HG02943 (cell line): Measurements from ENCODE around the gene ATG2A.

Source experiments
- ATAC-seq: cut with Tn5 transposase; IDR thresholded peaks from one replicate; pipeline ENCODE4 v1.9.1; 2021; ENCODE audit warnings: mild to moderate bottlenecking, low read depth, moderate library complexity; ENCODE audit not compliant: unreplicated experiment

The ATG2A gene

DNA sequence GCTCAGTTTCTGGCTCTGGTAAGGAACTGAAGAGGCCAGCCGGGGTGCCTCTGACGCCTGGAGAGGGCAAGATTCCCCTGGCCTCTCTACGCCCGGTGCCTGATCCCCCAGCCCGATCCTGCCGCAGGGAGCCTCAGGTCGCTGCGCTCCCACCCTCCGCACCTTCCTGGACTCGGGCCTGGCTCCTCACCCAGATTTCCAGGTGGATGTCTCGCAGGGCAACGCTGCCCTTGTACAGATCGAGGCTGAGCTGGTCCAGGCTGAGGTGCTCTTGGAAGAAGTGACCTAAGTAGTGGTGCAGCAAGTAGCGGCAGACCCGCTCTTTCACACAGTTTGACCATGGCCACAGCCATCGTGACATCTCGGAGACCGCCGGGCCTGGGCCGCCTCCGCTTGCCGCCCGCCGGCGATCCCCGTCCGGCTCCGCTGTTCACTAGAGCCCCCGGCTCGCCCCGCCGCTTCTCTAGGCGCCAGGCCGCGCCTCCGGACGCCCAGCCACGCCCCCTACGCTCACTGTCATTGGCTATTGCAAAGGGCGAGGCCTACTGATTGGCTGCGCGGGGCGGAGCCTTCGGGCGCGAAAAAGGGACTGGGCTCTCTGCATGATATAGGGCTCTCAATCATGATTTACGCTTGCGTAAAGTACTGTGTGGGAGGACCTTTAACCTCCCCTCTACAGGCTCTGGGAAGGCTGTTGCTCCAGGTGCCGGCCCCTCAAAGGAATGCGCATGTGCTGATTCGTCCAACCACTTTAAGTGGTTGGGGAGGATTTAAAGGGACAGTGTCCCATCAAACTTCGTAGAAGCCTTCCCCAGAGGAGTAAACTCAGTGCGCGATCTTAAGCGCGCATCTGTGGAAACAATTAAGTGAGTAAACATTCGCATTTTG lies at the start of gene ATG2A:
TSS of gene ATG2A (minus strand) at position 435 of the 888 bp plus-strand sequence. CDS start at position 361, 74 bp downstream.
- peak; percentile 92 for ATAC-seq

DNA sequence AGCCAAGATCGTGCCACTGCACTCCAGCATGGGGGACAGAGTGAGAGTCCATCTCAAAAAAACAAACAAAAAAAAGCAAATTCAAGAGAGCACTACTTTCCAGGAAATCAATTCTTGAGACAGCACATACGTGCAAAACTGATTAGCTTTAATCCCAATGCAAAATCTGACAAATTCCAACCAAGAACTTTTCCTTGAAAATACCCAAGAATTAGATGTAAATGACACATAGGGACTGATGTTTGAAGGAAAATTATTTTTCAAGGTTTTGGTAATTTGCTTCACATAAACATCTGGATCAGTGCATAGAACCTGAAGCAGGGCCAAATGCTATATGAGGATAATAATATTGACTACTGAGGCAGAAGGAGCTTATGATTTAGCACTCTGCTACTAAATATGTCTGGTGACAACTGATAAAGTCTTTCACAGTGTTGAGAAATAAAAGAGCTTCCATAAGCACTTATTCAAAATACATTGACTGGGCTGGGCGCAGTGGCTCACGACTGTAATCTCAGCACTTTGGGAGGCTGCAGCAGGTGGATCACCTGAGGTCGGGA lies 46.1 kb upstream of the ATG2A start:
- ATAC-seq = no peak

DNA sequence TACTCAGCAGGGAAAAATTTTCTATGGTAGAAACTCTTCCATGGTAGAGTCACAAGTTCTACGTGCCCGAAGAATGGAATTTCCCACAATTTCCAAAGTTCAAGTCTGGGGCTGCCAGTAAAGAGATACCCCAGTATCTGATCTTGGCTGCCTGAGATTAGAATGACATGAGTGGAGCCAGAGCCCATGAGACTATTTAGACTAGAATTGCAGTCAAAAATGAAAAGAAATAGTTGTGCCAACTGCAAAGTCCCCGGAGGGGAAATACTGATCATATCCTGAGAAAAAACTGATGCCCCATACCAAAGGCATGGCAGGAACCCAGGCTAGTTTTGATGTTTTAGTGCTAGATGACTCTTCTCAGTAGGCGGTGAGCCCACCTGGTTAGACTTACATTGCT lies 43.7 kb upstream of the ATG2A start:
- no peak for ATAC-seq

DNA sequence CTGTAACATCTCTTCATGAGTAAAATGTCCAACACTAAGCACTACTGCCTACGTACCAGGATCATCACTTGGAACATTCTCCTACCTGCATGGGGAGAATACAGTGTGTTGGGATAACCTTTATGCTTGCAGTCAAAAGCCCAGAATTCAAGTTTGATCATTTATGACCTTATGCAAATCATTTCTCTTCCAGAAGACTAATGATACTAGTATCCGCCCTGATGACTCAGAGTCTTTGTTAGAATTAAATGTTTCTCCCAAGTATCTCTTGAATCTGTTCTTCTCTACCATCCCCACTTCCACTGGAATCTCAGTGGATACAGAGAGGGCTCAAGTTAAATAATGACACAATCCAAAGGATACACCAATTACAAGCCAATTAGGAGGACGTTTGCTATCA lies 42.5 kb upstream of the ATG2A start:
- ATAC-seq = no peak

DNA sequence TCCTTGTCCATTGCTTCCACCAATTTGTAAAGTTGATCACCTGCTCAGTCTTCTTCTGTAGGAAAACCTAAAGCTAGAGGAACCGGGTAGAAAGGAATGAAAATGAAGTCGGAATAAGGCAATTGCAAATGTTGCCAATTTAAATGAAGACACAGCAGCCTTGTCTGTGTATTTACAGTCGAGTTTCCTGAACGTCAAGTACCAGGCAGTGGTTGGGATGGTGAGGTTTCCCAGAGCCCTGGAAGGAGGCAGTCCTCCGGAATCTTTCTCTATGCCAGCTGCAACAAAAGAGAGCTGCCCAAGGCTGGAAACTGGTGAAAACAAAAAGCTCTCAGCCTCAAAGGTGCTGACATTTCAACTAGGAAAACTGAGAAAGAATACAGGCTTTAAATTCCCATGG lies 37.2 kb upstream of the ATG2A start:
- no peak for ATAC-seq

DNA sequence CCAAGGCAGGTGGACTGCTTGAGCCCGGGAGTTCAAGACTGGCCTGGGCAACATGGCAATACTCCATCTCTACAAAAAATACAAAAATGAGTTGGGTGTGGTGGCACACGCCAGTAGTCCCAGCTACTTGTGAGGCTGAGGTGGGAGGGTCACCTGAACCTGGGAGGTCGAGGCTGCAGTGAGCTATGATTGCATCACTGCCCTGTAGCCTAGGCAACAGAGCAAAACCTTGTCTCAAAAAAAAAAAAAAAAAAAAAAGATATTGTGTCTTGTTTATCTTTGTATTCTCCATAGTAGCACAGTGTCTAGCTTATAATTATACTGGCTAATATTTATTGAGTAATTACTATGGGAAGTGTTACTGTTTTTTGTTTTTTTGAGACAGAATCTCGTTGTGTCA lies 34.5 kb upstream of the ATG2A start:
- ATAC-seq = no peak

DNA sequence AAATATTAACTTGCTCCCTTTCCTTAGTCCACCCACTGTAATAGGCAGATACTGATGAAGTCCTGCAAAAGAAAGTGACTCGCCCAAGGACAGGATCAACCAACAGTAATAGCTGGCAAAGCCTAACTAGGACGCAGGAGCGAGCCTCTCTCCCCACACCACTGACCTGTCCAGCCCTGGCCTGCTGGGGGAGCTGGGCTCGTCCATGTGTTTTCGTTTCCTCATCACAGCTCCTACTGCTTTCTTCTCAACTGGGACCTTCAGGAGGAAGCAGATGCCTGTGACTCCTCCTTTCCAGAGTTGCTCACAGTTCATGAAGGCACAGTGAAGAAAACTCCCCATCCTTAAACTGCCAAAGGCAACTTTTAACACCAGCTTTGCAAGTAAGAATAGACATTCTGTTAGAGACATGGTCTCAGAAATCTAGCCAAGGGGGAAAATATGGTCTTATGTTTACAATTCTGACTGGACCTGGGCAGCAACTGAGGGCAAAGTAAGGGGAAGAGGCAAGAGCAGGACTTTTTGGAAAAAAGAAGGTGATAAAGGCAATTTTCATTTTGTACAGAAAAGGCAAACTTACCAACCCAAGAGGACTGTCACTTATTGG lies 30.3 kb upstream of the ATG2A start:
- ATAC-seq = no peak

DNA sequence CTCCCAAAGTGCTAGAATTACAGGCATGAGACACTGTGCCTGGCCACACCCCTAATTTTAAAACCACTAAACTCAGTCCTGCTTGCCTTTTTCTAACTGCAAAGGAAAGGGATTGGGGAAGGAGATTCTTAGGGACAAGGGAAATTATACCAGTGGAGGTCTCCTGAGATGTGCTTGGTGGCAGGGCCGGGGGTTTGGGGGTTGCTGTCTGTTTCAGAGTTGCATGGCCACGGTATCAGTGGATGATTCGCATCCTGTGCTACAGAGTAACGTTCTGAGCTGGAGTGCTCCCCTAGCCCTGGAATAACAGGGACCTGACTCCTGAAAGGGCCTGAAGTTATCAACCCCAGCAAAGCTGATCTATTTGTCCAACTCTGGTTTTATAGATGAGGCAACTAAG lies 19.5 kb upstream of the ATG2A start:
- no peak for ATAC-seq

DNA sequence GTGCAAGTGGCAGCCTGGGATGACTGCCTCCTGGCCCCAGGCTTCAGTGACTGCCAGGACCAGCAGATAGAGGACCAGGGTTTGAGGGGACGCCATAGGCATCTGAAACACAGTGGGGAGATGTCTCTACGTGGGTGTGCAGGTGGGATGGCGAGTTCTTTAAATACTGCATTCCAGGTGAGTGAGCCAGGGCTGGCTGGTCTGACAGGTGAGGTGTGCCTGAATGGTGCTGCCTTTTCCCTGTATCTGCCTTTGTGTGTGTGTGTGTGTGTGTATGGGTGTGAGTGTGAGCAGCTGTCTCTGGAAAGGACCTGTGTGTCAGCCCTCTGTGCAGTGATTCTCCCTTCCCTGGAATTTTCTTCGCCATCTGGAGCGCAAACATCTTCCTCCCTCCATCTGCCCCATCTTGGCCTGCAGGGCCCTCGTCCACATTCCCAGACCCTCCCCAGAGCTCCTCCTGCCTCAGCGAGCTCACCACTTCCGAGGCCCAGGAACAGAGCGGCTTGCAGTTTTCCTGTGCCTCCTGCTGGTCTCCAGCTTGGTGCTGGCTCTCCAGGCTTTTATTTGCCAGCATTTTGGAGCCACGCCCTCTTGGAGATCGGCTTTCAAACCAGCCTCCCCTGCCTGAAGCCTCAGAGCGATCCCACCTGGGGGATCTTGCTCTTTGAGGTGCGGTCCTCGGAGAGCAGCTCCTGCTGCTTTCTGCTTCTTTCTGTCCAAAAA lies 18.5 kb upstream of the ATG2A start, which contains the start of gene GPHA2:
TSS of gene GPHA2 (minus strand) at position 535 of the 723 bp plus-strand sequence. CDS start at position 102, 433 bp downstream.
- ATAC-seq = no peak

DNA sequence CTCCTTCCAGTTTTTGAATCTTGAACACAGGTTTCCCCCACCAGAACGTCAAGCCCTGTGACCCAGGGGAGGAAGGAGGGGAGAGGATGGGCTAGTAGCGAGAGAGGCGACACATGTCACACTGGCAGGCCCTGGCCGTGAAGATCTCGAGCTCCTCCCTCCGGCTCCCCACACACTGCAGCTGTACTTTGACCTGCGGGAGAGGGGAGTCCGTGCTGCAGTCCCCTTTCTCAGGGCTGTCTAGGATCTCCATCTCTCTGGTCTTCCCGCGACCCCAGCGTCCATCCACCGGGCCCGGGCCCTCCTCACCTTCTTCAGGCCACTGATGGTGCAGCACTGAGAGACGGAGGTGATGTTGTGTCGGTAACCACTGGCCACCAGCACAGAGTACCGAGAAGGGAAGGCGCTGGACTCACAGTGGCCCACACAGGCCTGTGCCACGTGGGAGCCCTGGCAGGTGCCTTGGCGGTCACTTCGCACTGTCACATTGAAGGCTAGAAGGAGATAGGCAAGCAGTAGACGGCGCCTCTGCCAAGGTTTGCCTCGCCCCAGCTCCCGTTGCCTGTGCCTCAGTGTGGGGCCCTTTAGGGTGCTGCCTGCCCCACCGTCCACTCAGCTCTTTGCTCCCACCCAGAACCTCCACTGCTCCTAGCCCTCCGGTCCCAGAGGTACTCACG lies 17.8 kb upstream of the ATG2A start:
- ATAC-seq = no peak

DNA sequence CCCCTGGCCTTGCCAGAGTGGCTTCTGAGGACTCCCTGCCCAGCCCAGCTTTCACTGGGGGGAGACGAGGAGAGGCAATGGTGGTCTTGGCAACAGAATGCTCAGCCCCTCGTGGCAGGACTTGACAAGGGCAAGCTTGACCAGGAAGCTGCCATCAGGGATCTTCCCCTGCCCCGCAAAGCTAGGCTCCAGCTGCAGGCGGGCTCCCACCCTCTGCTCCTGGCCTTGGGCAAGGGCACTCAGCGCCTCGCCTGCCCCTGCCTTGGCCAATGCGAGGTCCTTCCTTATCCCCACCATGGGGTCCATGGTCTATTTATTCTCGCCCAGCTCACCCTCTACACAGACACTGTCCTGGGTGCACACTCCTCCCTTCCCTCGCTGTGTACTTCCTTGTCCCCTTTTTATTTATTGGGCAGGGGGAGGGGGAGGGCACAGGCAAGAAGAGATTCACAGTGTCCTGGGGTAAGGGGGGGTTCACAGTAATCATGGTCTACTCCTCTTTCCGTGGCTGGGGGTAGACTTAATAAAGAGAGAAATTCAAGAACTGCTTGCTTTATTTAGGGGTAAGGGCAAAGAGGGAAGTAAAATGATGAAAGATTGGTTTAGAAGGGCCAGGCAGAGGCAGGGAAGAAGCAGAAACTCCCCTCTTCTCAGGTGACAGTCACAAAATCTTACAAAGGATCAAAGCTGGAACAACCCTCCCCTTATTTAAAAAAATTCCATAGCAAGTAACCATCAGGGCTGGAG lies 17.1 kb upstream of the ATG2A start:
- ATAC-seq = no peak

DNA sequence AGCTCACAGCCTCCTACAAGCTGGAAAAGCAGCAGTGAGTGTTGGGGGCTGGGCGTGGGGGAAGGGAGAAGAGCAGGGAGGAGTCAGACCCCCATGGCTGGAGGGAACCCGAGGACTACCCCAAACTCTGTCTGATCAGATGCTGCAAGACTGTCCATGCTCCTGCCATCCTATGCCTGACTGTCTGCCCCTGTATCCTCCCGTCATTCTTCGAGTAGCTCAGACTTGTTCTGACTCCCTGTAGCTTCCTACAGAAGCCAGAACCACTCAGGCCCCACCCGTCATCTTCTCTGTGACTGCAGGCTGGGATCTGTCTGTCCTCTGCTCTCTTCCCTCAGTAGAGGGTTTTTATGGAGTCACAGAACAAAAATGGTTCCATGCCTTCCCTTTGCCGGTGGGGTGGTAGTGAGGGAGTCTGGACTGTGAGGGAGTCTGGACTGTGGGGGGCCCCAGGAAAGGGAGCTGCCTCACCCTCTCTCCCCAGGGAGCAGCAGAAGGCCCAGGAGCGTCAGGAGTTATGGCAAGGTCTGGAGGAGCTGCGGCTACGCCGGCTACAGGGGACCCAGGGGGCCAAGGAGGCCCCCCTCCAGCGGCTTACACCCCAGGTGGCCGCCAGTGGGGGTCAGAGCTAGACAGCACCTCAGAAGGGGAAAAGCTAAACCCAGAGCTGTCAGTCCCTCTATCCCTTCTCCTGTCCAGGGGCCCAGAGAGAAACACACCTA lies 16.4 kb upstream of the ATG2A start:
- no peak for ATAC-seq

DNA sequence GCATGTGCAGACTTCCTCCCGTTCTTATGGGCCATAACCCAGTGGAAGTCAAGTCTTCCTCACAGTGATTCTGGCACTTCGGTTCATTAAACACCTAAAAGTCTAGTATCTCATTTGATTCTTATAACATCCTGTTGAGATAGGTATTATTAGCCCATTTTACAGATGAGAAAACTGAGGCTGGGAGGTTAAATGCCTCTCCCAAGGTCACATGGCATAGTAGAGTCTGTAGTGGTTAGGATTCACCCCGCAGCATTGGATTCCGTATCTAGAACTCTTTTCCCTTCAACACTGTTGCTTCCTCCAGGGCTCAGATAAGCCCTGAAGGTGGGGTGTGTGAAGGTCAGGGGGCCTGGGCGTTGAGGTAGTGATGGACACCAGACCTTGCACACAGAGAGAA lies 15.3 kb upstream of the ATG2A start:
- ATAC-seq = no peak

DNA sequence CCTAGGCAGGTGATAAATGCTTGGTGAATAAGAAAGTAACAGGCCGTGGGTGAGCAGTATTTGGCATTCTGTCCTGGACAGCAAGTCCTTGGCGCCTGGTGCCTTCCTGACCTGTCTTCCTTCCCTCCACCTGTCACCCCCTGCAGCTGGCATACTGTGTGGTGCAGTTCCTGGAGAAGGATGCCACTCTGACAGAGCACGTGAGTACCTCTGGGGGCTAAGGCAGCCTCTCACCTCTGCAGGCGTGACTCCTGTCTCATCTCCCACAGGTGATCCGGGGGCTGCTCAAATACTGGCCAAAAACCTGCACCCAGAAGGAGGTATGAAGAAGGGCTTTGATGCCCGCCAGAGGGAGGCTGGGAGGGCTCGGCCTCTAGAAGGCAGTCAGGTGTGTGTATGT lies 14.3 kb upstream of the ATG2A start:
- no peak for ATAC-seq

DNA sequence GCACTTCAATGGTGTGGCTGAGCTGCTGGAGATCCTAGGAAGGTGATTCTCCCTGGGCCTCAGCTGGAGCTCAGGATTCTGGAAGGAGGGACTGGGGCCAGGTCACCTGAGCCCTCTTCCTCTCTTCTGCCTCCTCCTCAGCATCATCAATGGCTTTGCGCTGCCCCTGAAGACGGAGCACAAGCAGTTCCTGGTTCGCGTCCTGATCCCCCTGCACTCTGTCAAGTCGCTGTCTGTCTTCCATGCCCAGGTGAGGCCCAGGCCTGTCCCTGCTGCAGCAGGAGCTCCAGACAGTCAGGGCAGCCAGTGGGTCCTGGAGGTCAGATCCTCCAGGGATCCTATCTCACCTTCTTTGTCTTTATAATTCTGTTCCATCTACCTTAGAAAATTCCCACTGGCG lies 13.3 kb upstream of the ATG2A start:
- ATAC-seq = no peak

DNA sequence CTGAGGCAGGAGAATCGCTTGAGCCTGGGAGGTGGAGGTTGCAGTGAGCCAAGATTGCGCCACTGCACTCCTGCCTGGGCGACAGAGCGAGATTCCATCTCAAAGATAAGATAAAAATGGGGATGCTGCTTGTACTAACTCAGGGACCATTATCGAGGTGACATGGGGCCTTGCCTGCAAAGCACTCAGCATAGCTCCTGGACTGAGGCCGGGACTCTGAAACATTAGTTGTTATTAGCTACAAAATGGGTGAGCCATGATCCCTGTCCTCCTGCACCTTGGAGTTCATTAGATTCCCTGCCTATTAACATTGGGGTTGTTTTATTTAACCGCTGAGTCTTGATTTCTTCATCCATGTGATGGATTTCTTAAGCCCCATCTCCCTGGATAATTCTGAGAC lies 12.6 kb upstream of the ATG2A start:
- no peak for ATAC-seq

DNA sequence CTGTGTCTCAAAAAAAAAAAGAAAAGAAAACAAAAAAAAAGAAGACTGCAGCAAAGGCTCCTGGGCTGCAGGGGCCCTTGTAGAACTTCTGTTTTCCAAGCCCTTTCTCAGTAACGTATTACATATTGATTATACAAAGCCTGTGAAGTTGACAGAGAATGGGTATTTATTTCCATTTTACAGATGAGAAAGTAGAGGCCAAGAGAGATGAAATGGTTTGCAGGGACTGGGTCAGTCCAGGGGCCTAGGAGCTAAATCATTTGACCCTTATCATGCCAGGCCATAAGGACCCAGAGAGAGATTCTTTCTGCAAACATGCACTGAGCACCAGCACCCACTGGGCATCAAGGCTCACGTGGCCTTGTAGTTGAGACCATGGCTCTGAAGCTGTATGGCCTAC lies 11.9 kb upstream of the ATG2A start:
- no peak for ATAC-seq

DNA sequence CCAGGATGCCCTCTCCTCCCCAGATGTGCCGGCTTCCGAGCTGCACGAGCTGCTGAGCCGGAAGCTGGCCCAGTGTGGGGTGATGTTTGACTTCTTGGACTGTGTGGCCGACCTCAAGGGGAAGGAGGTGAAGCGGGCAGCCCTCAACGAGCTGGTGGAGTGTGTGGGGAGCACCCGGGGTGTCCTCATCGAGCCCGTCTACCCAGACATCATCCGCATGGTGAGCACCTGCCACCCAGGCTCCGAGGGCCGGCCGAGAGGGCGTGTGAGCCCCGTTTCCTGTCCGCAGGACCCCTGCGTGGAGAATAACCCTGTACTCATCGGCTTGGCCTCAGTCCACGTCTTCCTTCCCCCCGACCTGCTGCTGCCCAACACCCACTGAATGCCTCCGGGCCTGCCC lies 9.7 kb upstream of the ATG2A start:
- ATAC-seq = no peak
